ENCODE data around the gene FOXO6. TPM values are rescaled to one million over a fixed set of nuclear protein-coding genes. Genes with fewer than 3 reads are reported as not detected.

Gene FOXO6
- total and polyA plus RNA-seq, 10 of the 15 experiments (the other 5 are each of a cell fraction or from before 2014, with no cell fraction given) = 0.37 TPM; not detected in 9

DNA sequence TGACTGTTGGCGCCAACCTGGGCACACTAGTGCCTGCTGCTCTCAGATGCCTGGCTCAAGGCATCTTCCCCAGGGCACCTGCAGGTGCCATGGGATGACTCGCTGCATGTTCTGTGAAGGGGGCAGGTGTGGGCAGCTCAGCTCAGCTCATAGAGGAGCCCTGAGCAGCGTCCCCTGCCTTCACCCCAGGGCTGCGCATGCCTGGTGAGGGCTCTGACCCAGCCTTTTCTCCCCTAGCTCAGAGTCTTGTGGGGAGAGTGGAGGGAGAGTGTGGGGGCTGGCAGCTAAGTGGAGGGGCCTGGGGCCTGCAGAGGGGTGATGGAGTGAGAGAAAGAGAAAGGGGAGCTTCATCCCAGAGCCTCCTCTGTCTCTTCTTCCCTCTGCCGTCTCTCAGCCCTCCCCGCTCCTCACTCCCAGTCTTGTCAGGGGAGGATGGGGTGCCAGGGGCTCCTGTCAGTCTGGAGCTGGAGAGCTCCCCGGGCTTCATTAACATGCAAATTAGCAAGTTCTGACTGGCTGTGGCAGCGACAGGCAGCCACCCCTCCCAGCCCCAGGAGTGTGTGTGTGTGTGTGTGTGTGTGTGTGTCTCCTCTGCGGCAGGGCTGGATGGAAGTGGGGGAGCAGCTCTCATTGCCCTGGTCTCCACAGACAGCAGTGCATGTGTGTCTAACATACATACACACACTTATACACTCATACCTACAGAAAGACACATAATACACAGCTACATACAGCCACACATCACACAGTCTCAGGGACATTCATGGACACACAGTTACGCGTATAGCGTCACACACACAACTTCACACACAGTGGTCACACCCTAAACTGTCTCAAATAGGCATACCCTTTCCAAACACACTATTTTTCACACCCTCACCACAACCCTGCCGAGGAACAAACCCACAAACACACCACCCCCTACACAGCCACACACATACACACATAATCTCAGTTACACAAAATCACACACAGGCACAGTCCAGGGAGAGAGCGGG, 34.0 kb downstream of the FOXO6 start:
- DNase-seq (ENCODE audit: low read depth, low spot score) (no peak), FAIRE-seq (no peak), ATAC-seq (peak; percentile 41)
- in situ Hi-C loops (cut with MboI) (no loop called here), intact Hi-C loops (cut with micrococcal nuclease; ENCODE audit: unreplicated experiment) (no loop called here)
- no peak overlapping the region for H3K27ac ChIP-seq (ENCODE audit: control insufficient read depth, insufficient read depth)
- no peaks in the 10 kb centered on the region for H3K79me2 ChIP-seq (ENCODE audit: control insufficient read depth, insufficient read depth, low read length)
- BruUV-seq (replicated peaks) = no TSS peak
- no peak overlapping the region for H3K4me2 ChIP-seq (ENCODE audit: control insufficient read depth, insufficient read depth)
- ChIA-PET POLR2A (no interaction called here), SMC1A (ENCODE audit: uncharacterized antibody, unreplicated experiment) (interaction anchor here (0.7 kb wide), 1 partner anchor 20 kb away, joined by 3 read pairs; no protein-coding TSS in a partner anchor), RAD21 (ENCODE audit: unreplicated experiment) (interaction anchor here (1.5 kb wide), 1 partner anchor 72 kb away, joined by 5 read pairs; no protein-coding TSS in a partner anchor), CTCF (interaction anchor here (1.3 kb wide), 1 partner anchor 54 kb away, joined by 4 read pairs; no protein-coding TSS in a partner anchor)
- H4K20me1 ChIP-seq (ENCODE audit: control insufficient read depth, insufficient read depth) = no peaks in the 10 kb centered on the region
- H3K4me3 ChIP-seq = no peak overlapping the region
- H3K36me3 ChIP-seq (ENCODE audit: control insufficient read depth in 2 of 2, insufficient read depth in 2 of 2, low read length in 1 of 2) = no peaks in the 10 kb centered on the region
- peaks cover 1% of the 10 kb centered on the region; the same call in 2 of the 3 replicates for H3K9me3 ChIP-seq (replicated peaks; ENCODE audit: control insufficient read depth, insufficient read depth, low read length)
- TF ChIP-seq WRNIP1 (IDR thresholded peaks at IDR 0.05; ENCODE audit: borderline replicate concordance, low read depth, low read length) (no peak), PBX3 (IDR thresholded peaks at IDR 0.05; ENCODE audit: insufficient replicate concordance, low read depth, low read length) (no peak), ZBED1 (IDR thresholded peaks at IDR 0.05; ENCODE audit: borderline replicate concordance) (no peak), RFX5 (IDR thresholded peaks at IDR 0.05; ENCODE audit: low read depth, low read length) (no peak), CHD1 (IDR thresholded peaks at IDR 0.05; ENCODE audit: low read depth, low read length) (no peak), SUPT20H (IDR thresholded peaks at IDR 0.05; ENCODE audit: borderline replicate concordance, control insufficient read depth, low read depth, low read length) (no peak), USF1 (IDR thresholded peaks at IDR 0.05; ENCODE audit: borderline replicate concordance, extremely low read length, insufficient read depth, low read depth, low read length) (no peak), ELK1 (IDR thresholded peaks at IDR 0.05; ENCODE audit: low read depth, low read length) (no peak)
- TF ChIP-seq, protein P1, sequence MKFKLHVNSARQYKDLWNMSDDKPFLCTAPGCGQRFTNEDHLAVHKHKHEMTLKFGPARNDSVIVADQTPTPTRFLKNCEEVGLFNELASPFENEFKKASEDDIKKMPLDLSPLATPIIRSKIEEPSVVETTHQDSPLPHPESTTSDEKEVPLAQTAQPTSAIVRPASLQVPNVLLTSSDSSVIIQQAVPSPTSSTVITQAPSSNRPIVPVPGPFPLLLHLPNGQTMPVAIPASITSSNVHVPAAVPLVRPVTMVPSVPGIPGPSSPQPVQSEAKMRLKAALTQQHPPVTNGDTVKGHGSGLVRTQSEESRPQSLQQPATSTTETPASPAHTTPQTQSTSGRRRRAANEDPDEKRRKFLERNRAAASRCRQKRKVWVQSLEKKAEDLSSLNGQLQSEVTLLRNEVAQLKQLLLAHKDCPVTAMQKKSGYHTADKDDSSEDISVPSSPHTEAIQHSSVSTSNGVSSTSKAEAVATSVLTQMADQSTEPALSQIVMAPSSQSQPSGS (IDR thresholded peaks at IDR 0.05; ENCODE audit: low read length) = no peak
- TF ChIP-seq, protein P2, sequence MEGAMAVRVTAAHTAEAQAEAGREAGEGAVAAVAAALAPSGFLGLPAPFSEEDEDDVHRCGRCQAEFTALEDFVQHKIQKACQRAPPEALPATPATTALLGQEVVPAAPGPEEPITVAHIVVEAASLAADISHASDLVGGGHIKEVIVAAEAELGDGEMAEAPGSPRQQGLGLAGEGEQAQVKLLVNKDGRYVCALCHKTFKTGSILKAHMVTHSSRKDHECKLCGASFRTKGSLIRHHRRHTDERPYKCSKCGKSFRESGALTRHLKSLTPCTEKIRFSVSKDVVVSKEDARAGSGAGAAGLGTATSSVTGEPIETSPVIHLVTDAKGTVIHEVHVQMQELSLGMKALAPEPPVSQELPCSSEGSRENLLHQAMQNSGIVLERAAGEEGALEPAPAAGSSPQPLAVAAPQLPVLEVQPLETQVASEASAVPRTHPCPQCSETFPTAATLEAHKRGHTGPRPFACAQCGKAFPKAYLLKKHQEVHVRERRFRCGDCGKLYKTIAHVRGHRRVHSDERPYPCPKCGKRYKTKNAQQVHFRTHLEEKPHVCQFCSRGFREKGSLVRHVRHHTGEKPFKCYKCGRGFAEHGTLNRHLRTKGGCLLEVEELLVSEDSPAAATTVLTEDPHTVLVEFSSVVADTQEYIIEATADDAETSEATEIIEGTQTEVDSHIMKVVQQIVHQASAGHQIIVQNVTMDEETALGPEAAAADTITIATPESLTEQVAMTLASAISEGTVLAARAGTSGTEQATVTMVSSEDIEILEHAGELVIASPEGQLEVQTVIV (IDR thresholded peaks at IDR 0.05; ENCODE audit: borderline replicate concordance, partially characterized antibody) = no peak
- 35% methylated on average over 13 of the region's 14 CpGs for WGBS (ENCODE audit: insufficient coverage, insufficient replicate concordance, low lambda C conversion rate, missing lambda C conversion rate)
- no peak overlapping the region for H3K9ac ChIP-seq (ENCODE audit: control insufficient read depth, insufficient read depth, low read length)
- no peaks in the 10 kb centered on the region for H3K4me1 ChIP-seq (ENCODE audit: control insufficient read depth, insufficient read depth, low read length)
- H3K27me3 ChIP-seq (replicated peaks in 1 of 2; ENCODE audit: control insufficient read depth in 2 of 2, insufficient read depth in 2 of 2, low read length in 1 of 2) = peaks cover 0 to 1% of the 10 kb centered on the region in 2 experiments; a peak in 1 of 4 replicates
- no peak overlapping the region for H2AFZ ChIP-seq (ENCODE audit: control insufficient read depth, low read depth, low read length)
